H1 (cell line): ENCODE data around the gene TENT4B. TPM values are rescaled to one million over a fixed set of nuclear protein-coding genes. Genes with fewer than 3 reads are reported as not detected.

Experiments used
- CTCF ChIA-PET: fragments of 300-600 bp; sonication (Branson Sonifier 250); formaldehyde crosslinking; loops from one replicate; lab custom pipeline; 2021; ENCODE audit not compliant: partially characterized antibody; lab: Charles Lee
- POLR2A ChIA-PET: fragments of 300-600 bp; sonication (Branson Sonifier 250); formaldehyde crosslinking; loops from one replicate; lab custom pipeline; 2021; ENCODE audit warnings: inconsistent platforms; ENCODE audit not compliant: partially characterized antibody; lab: Charles Lee
- DNase-seq, 2 experiments: peaks; one replicate each; pipeline versions ENCODE4 v3.0.0 to v3.0.0-alpha.2; 2010 to 2022; ENCODE audit warnings: low spot score in 2 of 2, low read depth in 1 of 2, mixed read lengths in 1 of 2
- FAIRE-seq: peaks from 2 replicates; lab custom pipeline; 2011; peaks lifted over from hg19 to GRCh38; lab: Jason Lieb, UNC
- H2AFZ ChIP-seq: 2 replicates; pipeline ENCODE4 v1.8.1; 2012; ENCODE audit warnings: low read length, inconsistent platforms
- H2AK5ac ChIP-seq: 2 replicates; pipeline ENCODE4 v1.6.1; 2013; ENCODE audit warnings: low read depth, low read length
- H2BK120ac ChIP-seq: replicated peaks from 2 replicates; pipeline ENCODE3; 2013; ENCODE audit warnings: low read depth, low read length, inconsistent platforms
- H2BK12ac ChIP-seq: 2 replicates; pipeline ENCODE4 v1.6.1; 2013; ENCODE audit warnings: low read depth, low read length
- H2BK15ac ChIP-seq: 2 replicates; pipeline ENCODE4 v1.6.1; 2013; ENCODE audit warnings: low read length
- H2BK20ac ChIP-seq: 2 replicates; pipeline ENCODE4 v1.6.1; 2013; ENCODE audit warnings: low read length
- H2BK5ac ChIP-seq: 2 replicates; pipeline ENCODE4 v1.6.1; 2013; ENCODE audit warnings: low read depth, low read length
- H3K14ac ChIP-seq: 2 replicates; pipeline ENCODE4 v1.6.1; 2013; ENCODE audit warnings: inconsistent platforms; ENCODE audit not compliant: insufficient read length
- H3K18ac ChIP-seq: 2 replicates; pipeline ENCODE4 v1.6.1; 2013; ENCODE audit warnings: low read length; ENCODE audit errors: extremely low read depth
- H3K23ac ChIP-seq: 2 replicates; pipeline ENCODE4 v1.6.1; 2013; ENCODE audit warnings: inconsistent platforms; ENCODE audit not compliant: insufficient read length
- H3K23me2 ChIP-seq: 2 replicates; pipeline ENCODE4 v1.6.1; 2013; ENCODE audit warnings: low read depth, low read length
- H3K27ac ChIP-seq: 2 replicates; pipeline ENCODE4 v1.6.1; 2011; ENCODE audit warnings: low read depth, low read length, inconsistent platforms
- H3K27me3 ChIP-seq, 4 experiments: replicated peaks in 1 of 4; 1 replicate in 1 of 4; 2 replicates in 3 of 4; pipeline versions ENCODE4 v1.6.1 to v1.8.1; 2011 to 2013; ENCODE audit warnings: low read length in 3 of 4, mild to moderate bottlenecking in 3 of 4, inconsistent platforms in 2 of 4, mixed read lengths in 2 of 4, moderate library complexity in 1 of 4; ENCODE audit not compliant: control insufficient read depth in 3 of 4, insufficient read depth in 3 of 4; ENCODE audit errors: extremely low read depth in 1 of 4
- H3K36me3 ChIP-seq, 4 experiments: 2 replicates each; pipeline versions ENCODE4 v1.6.1 to v1.8.1; 2011 to 2013; ENCODE audit warnings: mild to moderate bottlenecking in 4 of 4, low read length in 3 of 4, moderate library complexity in 2 of 4, control low read depth in 1 of 4, inconsistent platforms in 1 of 4; ENCODE audit not compliant: insufficient read depth in 4 of 4, control insufficient read depth in 2 of 4
- H3K4ac ChIP-seq: replicated peaks from 2 replicates; pipeline ENCODE3; 2013; ENCODE audit warnings: low read length, low read depth, mixed read lengths, inconsistent platforms; ENCODE audit not compliant: insufficient read length
- H3K4me1 ChIP-seq, 4 experiments: replicated peaks in 1 of 4; 1 replicate in 1 of 4; 2 replicates in 3 of 4; pipeline versions ENCODE4 v1.6.1 to v1.8.1; 2011 to 2013; ENCODE audit warnings: low read length in 3 of 4, inconsistent platforms in 2 of 4, mixed read lengths in 1 of 4; ENCODE audit not compliant: insufficient read depth in 4 of 4, control insufficient read depth in 3 of 4
- H3K4me2 ChIP-seq, 2 experiments: 2 replicates each; pipeline versions ENCODE4 v1.6.1 to v1.8.1; 2011 to 2013; ENCODE audit warnings: low read depth in 2 of 2, low read length in 2 of 2, control low read depth in 1 of 2, inconsistent platforms in 1 of 2, mild to moderate bottlenecking in 1 of 2; ENCODE audit not compliant: insufficient read depth in 1 of 2
- H3K4me3 ChIP-seq, 4 experiments: fragments of 200-600, 300-600 bp in 1 of 4; sonication (generic), shearing (Covaris generic), sonication (Bioruptor Twin) in 1 of 4; 2 replicates each; pipeline versions ENCODE4 v1.5.1 to v1.8.1; 2011 to 2016; ENCODE audit warnings: low read length in 4 of 4, low read depth in 3 of 4, control low read depth in 2 of 4, inconsistent platforms in 2 of 4, mild to moderate bottlenecking in 2 of 4, mixed read lengths in 1 of 4, moderate library complexity in 1 of 4; ENCODE audit not compliant: insufficient read depth in 2 of 4; ENCODE audit errors: extremely low read depth in 1 of 4
- H3K56ac ChIP-seq: replicated peaks from 2 replicates; pipeline ENCODE3; 2013; ENCODE audit warnings: low read depth, mild to moderate bottlenecking, mixed read lengths, low read length, inconsistent platforms; ENCODE audit not compliant: insufficient read length
- H3K79me1 ChIP-seq: 2 replicates; pipeline ENCODE4 v1.6.1; 2013; ENCODE audit warnings: low read depth, low read length, control low read depth
- H3K79me2 ChIP-seq, 2 experiments: 2 replicates each; pipeline versions ENCODE4 v1.6.1 to v1.8.1; 2012 to 2013; ENCODE audit warnings: low read length in 2 of 2, mild to moderate bottlenecking in 2 of 2, inconsistent platforms in 1 of 2; ENCODE audit not compliant: insufficient read depth in 2 of 2, control insufficient read depth in 1 of 2
- H3K9ac ChIP-seq, 4 experiments: replicated peaks in 1 of 4; 1 replicate in 1 of 4; 2 replicates in 3 of 4; pipeline versions ENCODE4 v1.6.1 to v1.8.1; 2011 to 2013; ENCODE audit warnings: low read depth in 3 of 4, low read length in 3 of 4, control low read depth in 2 of 4, mild to moderate bottlenecking in 2 of 4, moderate library complexity in 2 of 4, inconsistent platforms in 1 of 4; ENCODE audit errors: extremely low read depth in 1 of 4
- H3K9me3 ChIP-seq, 2 experiments: 2 replicates each; pipeline versions ENCODE4 v1.6.1 to v1.8.1; 2012 to 2013; ENCODE audit warnings: mild to moderate bottlenecking in 2 of 2, moderate library complexity in 2 of 2, control low read depth in 1 of 2, inconsistent platforms in 1 of 2, low read depth in 1 of 2, low read length in 1 of 2, mixed read lengths in 1 of 2; ENCODE audit not compliant: insufficient read depth in 2 of 2
- H4K20me1 ChIP-seq, 2 experiments: replicated peaks in 1 of 2; 2 replicates each; pipeline versions ENCODE3 to v1.8.1; 2011 to 2013; ENCODE audit warnings: inconsistent platforms in 2 of 2, low read length in 2 of 2, mild to moderate bottlenecking in 1 of 2; ENCODE audit not compliant: insufficient read depth in 2 of 2, control insufficient read depth in 1 of 2
- H4K5ac ChIP-seq: 2 replicates; pipeline ENCODE4 v1.6.1; 2013; ENCODE audit warnings: low read length, low read depth, mixed read lengths, inconsistent platforms; ENCODE audit not compliant: insufficient read length
- H4K8ac ChIP-seq: 2 replicates; pipeline ENCODE4 v1.8.0; 2013; ENCODE audit warnings: mild to moderate bottlenecking, moderate library complexity, low read length, inconsistent platforms; ENCODE audit not compliant: insufficient read depth; ENCODE audit errors: extremely low read depth
- H4K91ac ChIP-seq: replicated peaks from 2 replicates; pipeline ENCODE3; 2013; ENCODE audit warnings: low read length, mixed read lengths, inconsistent platforms; ENCODE audit not compliant: insufficient read length
- BCL11A ChIP-seq, 2 experiments: IDR thresholded peaks; one replicate each; pipeline ENCODE4 v1.6.1; 2011; ENCODE audit warnings: low read depth in 2 of 2, low read length in 2 of 2, mild to moderate bottlenecking in 2 of 2
- BRCA1 ChIP-seq: IDR thresholded peaks from 2 replicates; pipeline ENCODE4 v1.6.1; 2012; ENCODE audit warnings: low read depth, low read length, improper control_type of control experiment
- EZH2 ChIP-seq: fragments of 200-600 bp; sonication (generic); IDR thresholded peaks from 2 replicates; pipeline ENCODE4 v1.7.1; 2012; ENCODE audit warnings: low read depth, mild to moderate bottlenecking, moderate library complexity, low read length, inconsistent platforms; ENCODE audit not compliant: severe bottlenecking
- KDM1A ChIP-seq: fragments of 200-600, 300-600 bp; sonication (generic); IDR thresholded peaks from 2 replicates; pipeline ENCODE4 v1.7.1; 2016; ENCODE audit warnings: mild to moderate bottlenecking, low read length, borderline replicate concordance
- RAD21 ChIP-seq, 2 experiments: IDR thresholded peaks in 1 of 2; conservative IDR thresholded peaks in 1 of 2; 2 replicates each; pipeline ENCODE4 v1.6.1; 2011; ENCODE audit warnings: low read depth in 2 of 2, low read length in 2 of 2, improper control_type of control experiment in 1 of 2, inconsistent platforms in 1 of 2, mild to moderate bottlenecking in 1 of 2, moderate library complexity in 1 of 2
- SP1 ChIP-seq: IDR thresholded peaks from 2 replicates; pipeline ENCODE4 v1.6.1; 2011; ENCODE audit warnings: low read depth, low read length
- SRF ChIP-seq: IDR thresholded peaks from 2 replicates; pipeline ENCODE4 v1.6.1; 2011; ENCODE audit warnings: mild to moderate bottlenecking, low read depth, low read length, moderate library complexity
- TAF1 ChIP-seq: IDR thresholded peaks from 2 replicates; pipeline ENCODE4 v1.6.1; 2011; ENCODE audit warnings: mild to moderate bottlenecking, low read depth, low read length
- TCF12 ChIP-seq: IDR thresholded peaks from 2 replicates; pipeline ENCODE4 v1.6.1; 2011; ENCODE audit warnings: low read depth, mild to moderate bottlenecking, low read length
- WGBS, 2 experiments: shearing (Covaris generic) in 1 of 2; methylation state at CpG; one replicate each; pipeline versions ENCODE4 v1.1.6 to v1.1.7; 2013 to 2015; ENCODE audit warnings: low lambda C conversion rate in 2 of 2, mixed read lengths in 2 of 2, inconsistent platforms in 1 of 2, low coverage in 1 of 2, missing lambda C conversion rate in 1 of 2; ENCODE audit not compliant: insufficient replicate concordance in 2 of 2, insufficient coverage in 1 of 2, insufficient read length in 1 of 2; ENCODE audit errors: extremely low coverage in 1 of 2, missing lambda C conversion rate in 1 of 2; 5-methylcytosine and 5-hydroxymethylcytosine counted together
- polyA plus RNA-seq, 7 experiments: library from polyadenylated mRNA; depleted of rRNA in 3 of 7; stranded (reverse) in 5 of 7; unstranded in 2 of 7; fragments of >200 nt in 5 of 7; fragments of 200-250 nt in 2 of 7; gene quantifications; 1 replicate in 5 of 7; 2 replicates in 1 of 7; 4 replicates in 1 of 7; pipeline versions ENCODE4 v1.2.1 to v1.2.3, GENCODE V29; 2011 to 2013; ENCODE audit warnings: missing spikeins in 2 of 7, mixed read lengths in 2 of 7
- total RNA-seq: library from RNA; stranded (reverse); fragmentation: NEBNext Ultra II Directional; extraction: Animal tissue kit (Norgen Biotek cat#: 25700); gene quantifications from 2 replicates; pipeline ENCODE4 v1.2.1, GENCODE V29; 2021
- TF ChIP-seq, protein P1 (sequence below): IDR thresholded peaks from 2 replicates; pipeline ENCODE4 v1.6.1; 2012; ENCODE audit warnings: inconsistent platforms
- TF ChIP-seq, protein P2 (sequence below): IDR thresholded peaks from 2 replicates; pipeline ENCODE4 v1.6.1; 2011; ENCODE audit warnings: low read length, improper control_type of control experiment

The TENT4B gene
- total and polyA plus RNA-seq, 2 of the 8 experiments (the other 6 are each of a cell fraction or from before 2014, with no cell fraction given): 4.2 to 15.7 TPM

DNA sequence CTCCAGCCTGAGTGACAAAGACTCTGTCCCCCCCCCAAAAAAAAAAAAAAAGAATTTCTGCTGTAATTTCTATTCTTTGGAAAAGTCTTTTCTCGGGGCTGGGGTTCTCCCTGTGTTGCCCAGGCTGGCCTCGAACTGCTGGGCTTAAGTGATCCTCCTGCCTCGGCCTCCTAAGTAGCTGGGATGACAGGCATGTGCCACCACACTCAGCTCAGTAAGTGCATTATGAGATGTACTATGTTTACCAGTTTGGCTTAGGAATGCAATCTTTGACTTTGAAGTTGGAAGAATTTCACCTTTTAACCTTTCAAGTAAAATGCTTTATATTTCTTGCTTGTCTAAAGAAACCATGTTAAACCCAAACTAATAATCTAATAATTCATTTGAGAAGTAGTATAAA is 85.2 kb downstream of the TENT4B start:
- Histone ChIP-seq H3K14ac (no peak overlapping the region), H3K4me1 (no peaks in the 10 kb centered on the region), H2AFZ (no peak overlapping the region), H2AK5ac (no peak overlapping the region), H3K4me2 (no peak overlapping the region), H2BK12ac (no peak overlapping the region), H2BK120ac (no peak overlapping the region), H3K79me1 (no peaks in the 10 kb centered on the region), H4K5ac (no peak overlapping the region), H3K4me3 (no peak overlapping the region), H2BK15ac (no peak overlapping the region), H3K27me3 (no peaks in the 10 kb centered on the region), H3K9ac (no peak overlapping the region), H3K79me2 (no peaks in the 10 kb centered on the region), H3K56ac (no peak overlapping the region), H3K4ac (no peak overlapping the region), H2BK20ac (no peak overlapping the region), H4K20me1 (no peaks in the 10 kb centered on the region), H4K91ac (no peak overlapping the region), H3K18ac (no peak overlapping the region), H3K9me3 (no peaks in the 10 kb centered on the region), H3K23me2 (no peaks in the 10 kb centered on the region), H3K36me3 (no peaks in the 10 kb centered on the region), H3K23ac (no peak overlapping the region), H4K8ac (no peak overlapping the region), H3K27ac (no peak overlapping the region), H2BK5ac (no peak overlapping the region)
- no peak for TF ChIP-seq EZH2
- TF ChIP-seq RAD21 (IDR thresholded peaks at IDR 0.05 in 1 of 2, conservative IDR thresholded peaks at IDR 0.05 in 1 of 2; ENCODE audit: low read depth in 2 of 2, low read length in 2 of 2): no peak
- TF ChIP-seq KDM1A: no peak
- no peak for TF ChIP-seq TCF12
- no peak for TF ChIP-seq SP1
- TF ChIP-seq BRCA1: no peak
- TF ChIP-seq, protein P1, sequence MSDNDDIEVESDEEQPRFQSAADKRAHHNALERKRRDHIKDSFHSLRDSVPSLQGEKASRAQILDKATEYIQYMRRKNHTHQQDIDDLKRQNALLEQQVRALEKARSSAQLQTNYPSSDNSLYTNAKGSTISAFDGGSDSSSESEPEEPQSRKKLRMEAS: no peak
- no peak for TF ChIP-seq BCL11A (IDR thresholded peaks at IDR 0.05; ENCODE audit: low read depth in 2 of 2, low read length in 2 of 2)
- TF ChIP-seq, protein P2, sequence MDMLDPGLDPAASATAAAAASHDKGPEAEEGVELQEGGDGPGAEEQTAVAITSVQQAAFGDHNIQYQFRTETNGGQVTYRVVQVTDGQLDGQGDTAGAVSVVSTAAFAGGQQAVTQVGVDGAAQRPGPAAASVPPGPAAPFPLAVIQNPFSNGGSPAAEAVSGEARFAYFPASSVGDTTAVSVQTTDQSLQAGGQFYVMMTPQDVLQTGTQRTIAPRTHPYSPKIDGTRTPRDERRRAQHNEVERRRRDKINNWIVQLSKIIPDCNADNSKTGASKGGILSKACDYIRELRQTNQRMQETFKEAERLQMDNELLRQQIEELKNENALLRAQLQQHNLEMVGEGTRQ: no peak
- TF ChIP-seq SRF: no peak
- no peak for TF ChIP-seq TAF1
- CTCF ChIA-PET: interaction anchor here (0.7 to 1.4 kb wide), 2 partner anchors 13 to 213 kb away, joined by 3 to 4 read pairs; partner anchors contain the start of gene CNEP1R1
- 85% methylated on average over 3 of the region's 3 CpGs; no CpG with 5 or more reads in 1 of the 2 experiments for WGBS, 2 experiments
- FAIRE-seq: no peak
- POLR2A ChIA-PET: no interaction called here
- DNase-seq: no peak
